ENCODE results near the gene NELFCD.

NELFCD gene

DNA sequence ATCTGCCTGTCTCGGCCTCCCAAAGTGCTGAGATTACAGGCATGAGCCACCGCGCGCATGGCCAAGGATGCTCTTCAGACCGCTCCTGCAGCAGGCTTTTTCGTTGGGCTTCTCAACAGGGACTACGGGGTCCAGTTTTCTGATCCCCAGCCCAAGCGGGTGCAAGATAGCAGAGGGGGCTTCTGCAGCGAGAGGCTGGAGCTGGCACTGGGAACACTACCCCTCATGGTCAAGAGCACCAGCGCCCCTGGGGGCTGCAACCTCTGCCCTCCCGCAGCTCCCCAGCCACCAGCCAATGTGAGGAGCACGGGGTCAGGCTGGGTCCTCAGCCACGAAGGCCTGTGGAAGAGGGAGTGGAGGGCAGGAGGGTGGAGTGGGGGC is 20.0 kb downstream of the NELFCD start:
- H3K27ac ChIP-seq (replicated peaks) = no peak overlapping the region

GRCh38 chr20:59001449-59002171 is 20.6 kb downstream of the NELFCD start:
- no peak overlapping the region for H3K4me3 ChIP-seq (replicated peaks; ENCODE audit: insufficient read depth, low read length)
- TF ChIP-seq POLR2AphosphoS5 (IDR thresholded peaks at IDR 0.05; ENCODE audit: low read depth) (no peak), CTCF (IDR thresholded peaks at IDR 0.05; ENCODE audit: insufficient read depth, low read length) (no peak), SPI1 (IDR thresholded peaks at IDR 0.05; ENCODE audit: borderline replicate concordance, low read depth) (no peak), GABPA (IDR thresholded peaks at IDR 0.05; ENCODE audit: low read depth) (no peak)
- TF ChIP-seq, protein P1, sequence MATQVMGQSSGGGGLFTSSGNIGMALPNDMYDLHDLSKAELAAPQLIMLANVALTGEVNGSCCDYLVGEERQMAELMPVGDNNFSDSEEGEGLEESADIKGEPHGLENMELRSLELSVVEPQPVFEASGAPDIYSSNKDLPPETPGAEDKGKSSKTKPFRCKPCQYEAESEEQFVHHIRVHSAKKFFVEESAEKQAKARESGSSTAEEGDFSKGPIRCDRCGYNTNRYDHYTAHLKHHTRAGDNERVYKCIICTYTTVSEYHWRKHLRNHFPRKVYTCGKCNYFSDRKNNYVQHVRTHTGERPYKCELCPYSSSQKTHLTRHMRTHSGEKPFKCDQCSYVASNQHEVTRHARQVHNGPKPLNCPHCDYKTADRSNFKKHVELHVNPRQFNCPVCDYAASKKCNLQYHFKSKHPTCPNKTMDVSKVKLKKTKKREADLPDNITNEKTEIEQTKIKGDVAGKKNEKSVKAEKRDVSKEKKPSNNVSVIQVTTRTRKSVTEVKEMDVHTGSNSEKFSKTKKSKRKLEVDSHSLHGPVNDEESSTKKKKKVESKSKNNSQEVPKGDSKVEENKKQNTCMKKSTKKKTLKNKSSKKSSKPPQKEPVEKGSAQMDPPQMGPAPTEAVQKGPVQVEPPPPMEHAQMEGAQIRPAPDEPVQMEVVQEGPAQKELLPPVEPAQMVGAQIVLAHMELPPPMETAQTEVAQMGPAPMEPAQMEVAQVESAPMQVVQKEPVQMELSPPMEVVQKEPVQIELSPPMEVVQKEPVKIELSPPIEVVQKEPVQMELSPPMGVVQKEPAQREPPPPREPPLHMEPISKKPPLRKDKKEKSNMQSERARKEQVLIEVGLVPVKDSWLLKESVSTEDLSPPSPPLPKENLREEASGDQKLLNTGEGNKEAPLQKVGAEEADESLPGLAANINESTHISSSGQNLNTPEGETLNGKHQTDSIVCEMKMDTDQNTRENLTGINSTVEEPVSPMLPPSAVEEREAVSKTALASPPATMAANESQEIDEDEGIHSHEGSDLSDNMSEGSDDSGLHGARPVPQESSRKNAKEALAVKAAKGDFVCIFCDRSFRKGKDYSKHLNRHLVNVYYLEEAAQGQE (IDR thresholded peaks at IDR 0.05; ENCODE audit: insufficient replicate concordance, low read depth) = no peak
- H3K27me3 ChIP-seq (ENCODE audit: insufficient read depth, poor library complexity, severe bottlenecking) = no peaks in the 10 kb centered on the region
- H3K27ac ChIP-seq (replicated peaks) = no peak overlapping the region
- no peak for DNase-seq (ENCODE audit: low read depth in 1 of 2, low spot score in 1 of 2)

More for the DNA sequence above, 20.0 kb downstream of the NELFCD start:
- DNase-seq (ENCODE audit: low read depth in 1 of 2, low spot score in 1 of 2) = no peak
- Histone ChIP-seq H3K4me3 (replicated peaks; ENCODE audit: insufficient read depth, low read length) (no peak overlapping the region), H3K27me3 (ENCODE audit: insufficient read depth, poor library complexity, severe bottlenecking) (no peaks in the 10 kb centered on the region)
- TF ChIP-seq POLR2AphosphoS5 (IDR thresholded peaks at IDR 0.05; ENCODE audit: low read depth) = no peak
- no peak for TF ChIP-seq GABPA (IDR thresholded peaks at IDR 0.05; ENCODE audit: low read depth)
- TF ChIP-seq SPI1 (IDR thresholded peaks at IDR 0.05; ENCODE audit: borderline replicate concordance, low read depth) = no peak
- TF ChIP-seq, protein P1 (IDR thresholded peaks at IDR 0.05; ENCODE audit: insufficient replicate concordance, low read depth) = no peak
- no peak for TF ChIP-seq CTCF (IDR thresholded peaks at IDR 0.05; ENCODE audit: insufficient read depth, low read length)

DNA sequence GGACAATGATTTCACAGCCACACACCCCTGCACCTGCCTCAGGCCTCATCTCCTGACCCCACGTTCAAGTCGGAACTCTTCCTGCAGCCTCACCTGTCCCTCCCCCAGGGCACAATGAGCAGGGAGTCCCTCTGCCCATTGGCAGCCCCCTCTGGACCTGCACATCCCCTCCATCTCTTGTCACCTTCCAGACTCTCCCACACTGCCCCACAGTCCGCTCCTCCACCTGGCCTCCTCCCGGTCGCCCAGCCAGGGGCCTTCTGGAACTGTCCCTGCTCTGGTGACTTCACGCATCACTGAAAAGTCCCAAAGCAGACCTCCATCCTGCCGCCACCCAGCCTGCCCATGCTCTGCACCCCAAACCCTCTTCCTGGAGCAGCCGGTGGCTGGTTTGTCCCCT is 21.3 kb downstream of the NELFCD start:
- no peak overlapping the region for H3K4me3 ChIP-seq (replicated peaks; ENCODE audit: insufficient read depth, low read length)
- TF ChIP-seq SPI1 (IDR thresholded peaks at IDR 0.05; ENCODE audit: borderline replicate concordance, low read depth) (no peak), CTCF (IDR thresholded peaks at IDR 0.05; ENCODE audit: insufficient read depth, low read length) (no peak), POLR2AphosphoS5 (IDR thresholded peaks at IDR 0.05; ENCODE audit: low read depth) (no peak)
- TF ChIP-seq, protein P1 (IDR thresholded peaks at IDR 0.05; ENCODE audit: insufficient replicate concordance, low read depth) = no peak
- H3K27me3 ChIP-seq (ENCODE audit: insufficient read depth, poor library complexity, severe bottlenecking) = no peaks in the 10 kb centered on the region
- H3K27ac ChIP-seq (replicated peaks) = no peak overlapping the region
- no peak for DNase-seq (ENCODE audit: low read depth in 1 of 2, low spot score in 1 of 2)
